Neural crest cell (in vitro differentiated cells): ENCODE measurements around the gene GAS2L1. TPM values are rescaled to one million over a fixed set of nuclear protein-coding genes. Genes with fewer than 3 reads are reported as not detected.

Source experiments
- DNase-seq: peaks from one replicate; pipeline ENCODE4 v3.0.0; 2021; ENCODE audit warnings: low read depth, mixed read lengths, low spot score
- H3K27ac Mint-ChIP-seq: one replicate; pipeline ENCODE4 v1.8.0; 2021; ENCODE audit warnings: mild to moderate bottlenecking, mixed read lengths; ENCODE audit not compliant: unreplicated experiment
- H3K27me3 Mint-ChIP-seq: 2 replicates; pipeline ENCODE4 v1.8.0; 2021; ENCODE audit warnings: low read depth, mild to moderate bottlenecking, mixed read lengths
- H3K36me3 Mint-ChIP-seq: 2 replicates; pipeline ENCODE4 v1.8.0; 2021; ENCODE audit warnings: low read depth, mild to moderate bottlenecking, mixed read lengths
- H3K4me1 Mint-ChIP-seq: 2 replicates; pipeline ENCODE4 v1.8.0; 2021; ENCODE audit warnings: mixed read lengths
- H3K4me3 Mint-ChIP-seq: one replicate; pipeline ENCODE4 v1.8.0; 2021; ENCODE audit warnings: mild to moderate bottlenecking, mixed read lengths
- H3K9me3 Mint-ChIP-seq: 2 replicates; pipeline ENCODE4 v1.8.0; 2021; ENCODE audit warnings: mixed read lengths
- total RNA-seq: library from RNA; stranded (reverse); gene quantifications from 2 replicates; pipeline ENCODE4 v1.2.1, GENCODE V29; 2021
- TF ChIP-seq, protein P1 (sequence below): fragments of 200-600 bp; sonication (generic); conservative IDR thresholded peaks from 2 replicates; pipeline ENCODE4 v1.5.0; 2021; ENCODE audit warnings: antibody characterized with exemption, mild to moderate bottlenecking

The GAS2L1 gene
- total RNA-seq, 1 donor from 2014 or later: 8.9 TPM

DNA sequence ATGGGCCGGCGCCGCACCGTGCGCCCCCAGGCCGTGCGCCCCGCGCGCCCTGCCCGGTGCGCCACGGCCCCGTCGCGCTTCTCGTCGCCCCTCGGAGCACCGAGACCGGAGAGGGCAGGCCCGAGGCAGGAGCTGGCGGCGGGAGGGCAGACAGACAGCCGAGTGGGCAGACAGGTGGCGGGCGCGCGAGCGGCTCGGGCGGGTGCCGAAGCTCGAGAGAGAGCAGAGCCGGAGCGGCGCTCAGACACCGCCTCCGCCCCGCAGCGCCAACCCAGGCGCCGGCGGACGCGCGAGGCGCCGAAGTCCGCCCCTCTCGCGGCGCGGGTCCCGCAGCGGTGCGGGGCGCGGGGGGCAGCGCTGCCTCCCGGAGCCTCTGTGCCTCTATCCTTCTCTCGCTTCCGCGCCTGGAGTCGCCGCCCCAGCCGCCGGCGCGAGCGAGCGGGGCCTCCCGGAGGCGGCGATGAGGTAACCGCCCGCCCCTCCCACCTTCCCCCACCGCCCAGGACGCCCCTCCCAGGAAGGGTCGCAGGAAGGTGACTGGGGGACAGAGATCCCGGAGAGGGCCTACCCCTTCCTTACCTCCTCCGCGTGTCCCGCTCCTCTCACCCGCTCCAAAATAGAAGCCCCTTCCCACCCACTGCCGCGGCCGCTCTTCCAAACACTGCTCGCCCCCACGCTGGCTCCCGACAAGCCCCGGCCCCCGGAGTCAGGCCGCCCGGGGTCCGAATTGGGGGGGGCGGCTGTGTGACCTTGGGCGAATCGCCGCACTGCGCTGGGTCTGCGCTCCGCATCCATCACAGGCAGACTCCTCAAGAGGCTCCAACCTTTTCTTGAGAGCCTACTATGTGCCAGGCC, 9.1 kb downstream of the GAS2L1 start, which contains the start of gene RASL10A:
Gene RASL10A, minus strand, starts transcription at position 412 of the 855 bp plus-strand sequence. CDS start 451 bp downstream, outside the sequence.
- peak within 1 kb of the TSS; percentile 48 for H3K4me3 Mint-ChIP-seq
- H3K36me3 Mint-ChIP-seq: no peaks in the 10 kb centered on the region
- no peaks in the 10 kb centered on the region for H3K9me3 Mint-ChIP-seq
- peaks cover 54% of the 10 kb centered on the region for H3K27me3 Mint-ChIP-seq
- peaks cover 17% of the 10 kb centered on the region for H3K4me1 Mint-ChIP-seq
- no peak within 1 kb of the TSS for H3K27ac Mint-ChIP-seq
- TF ChIP-seq, protein P1, sequence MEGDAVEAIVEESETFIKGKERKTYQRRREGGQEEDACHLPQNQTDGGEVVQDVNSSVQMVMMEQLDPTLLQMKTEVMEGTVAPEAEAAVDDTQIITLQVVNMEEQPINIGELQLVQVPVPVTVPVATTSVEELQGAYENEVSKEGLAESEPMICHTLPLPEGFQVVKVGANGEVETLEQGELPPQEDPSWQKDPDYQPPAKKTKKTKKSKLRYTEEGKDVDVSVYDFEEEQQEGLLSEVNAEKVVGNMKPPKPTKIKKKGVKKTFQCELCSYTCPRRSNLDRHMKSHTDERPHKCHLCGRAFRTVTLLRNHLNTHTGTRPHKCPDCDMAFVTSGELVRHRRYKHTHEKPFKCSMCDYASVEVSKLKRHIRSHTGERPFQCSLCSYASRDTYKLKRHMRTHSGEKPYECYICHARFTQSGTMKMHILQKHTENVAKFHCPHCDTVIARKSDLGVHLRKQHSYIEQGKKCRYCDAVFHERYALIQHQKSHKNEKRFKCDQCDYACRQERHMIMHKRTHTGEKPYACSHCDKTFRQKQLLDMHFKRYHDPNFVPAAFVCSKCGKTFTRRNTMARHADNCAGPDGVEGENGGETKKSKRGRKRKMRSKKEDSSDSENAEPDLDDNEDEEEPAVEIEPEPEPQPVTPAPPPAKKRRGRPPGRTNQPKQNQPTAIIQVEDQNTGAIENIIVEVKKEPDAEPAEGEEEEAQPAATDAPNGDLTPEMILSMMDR: no peak
- no peak for DNase-seq

DNA sequence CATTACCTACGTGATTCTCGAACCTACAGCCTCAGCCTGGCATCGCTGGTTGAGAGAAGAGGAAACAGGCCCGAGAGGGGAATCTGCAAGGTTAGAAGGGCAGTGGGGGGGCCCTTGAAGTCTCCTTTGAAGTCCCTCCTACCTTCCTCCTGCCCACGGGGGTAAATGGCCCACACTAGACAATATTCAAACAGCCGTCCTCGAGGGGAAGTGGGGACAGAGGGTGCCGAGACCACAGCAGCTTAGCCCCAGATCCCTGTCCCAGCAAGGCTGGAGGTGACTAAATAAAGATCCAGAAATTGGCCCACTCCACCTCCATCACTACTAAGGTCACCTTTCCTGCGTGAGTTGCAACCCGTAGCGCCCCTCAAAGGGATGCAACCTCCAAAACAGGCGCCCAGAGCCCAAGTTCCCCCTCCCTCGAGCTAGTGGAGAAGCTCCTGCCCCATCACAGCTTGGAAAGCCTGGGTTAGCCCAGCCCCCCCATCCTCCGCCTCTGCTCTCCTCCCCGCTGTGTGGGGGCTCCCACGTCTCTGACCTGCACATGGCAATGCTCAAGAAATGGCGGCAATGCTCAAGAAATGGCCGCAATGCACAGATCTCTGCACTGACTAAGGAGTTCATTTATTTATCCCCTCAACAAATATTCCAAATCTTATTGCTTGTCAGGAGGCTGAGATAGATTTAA, 9.8 kb downstream of the GAS2L1 start:
- TF ChIP-seq, protein P1: no peak
- no peak for DNase-seq
- Mint-ChIP-seq H3K4me3 (peak overlapping the region; percentile 48), H3K36me3 (no peaks in the 10 kb centered on the region), H3K27ac (no peak overlapping the region), H3K4me1 (peaks cover 14% of the 10 kb centered on the region), H3K9me3 (no peaks in the 10 kb centered on the region), H3K27me3 (peaks cover 51% of the 10 kb centered on the region)

DNA sequence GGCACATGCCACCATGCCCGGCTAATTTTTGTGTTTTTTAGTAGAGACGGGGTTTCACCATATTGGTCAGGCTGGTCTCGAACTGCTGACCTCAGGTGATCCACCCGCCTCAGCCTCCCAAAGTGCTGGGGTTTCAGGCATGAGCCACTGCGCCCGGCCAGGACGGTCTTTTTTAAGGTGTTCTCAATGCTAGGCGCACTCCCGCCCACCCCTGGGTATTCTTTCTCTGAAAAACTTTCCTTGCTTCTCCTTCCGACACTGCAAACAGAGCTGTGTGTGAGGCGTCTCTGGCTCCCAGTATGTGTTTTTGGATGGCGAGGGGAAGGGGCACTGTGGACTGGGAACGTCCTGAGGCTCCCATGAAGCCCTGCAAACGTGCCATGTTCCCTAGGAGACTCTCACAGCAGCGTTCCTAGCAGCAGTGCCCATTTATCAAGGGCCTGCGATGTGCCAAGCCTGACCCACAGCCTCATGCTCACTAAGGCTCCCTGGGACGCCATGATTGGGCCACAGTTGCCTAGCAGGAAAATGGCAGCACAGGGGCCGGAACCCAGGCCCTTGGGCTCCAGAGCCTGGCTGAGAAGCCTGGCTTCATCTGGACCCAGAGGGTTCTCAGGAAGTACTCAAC, 11.5 kb downstream of the GAS2L1 start:
- Mint-ChIP-seq H3K9me3 (no peaks in the 10 kb centered on the region), H3K4me3 (peak overlapping the region; percentile 61), H3K27ac (no peak overlapping the region), H3K4me1 (peaks cover 6% of the 10 kb centered on the region), H3K36me3 (no peaks in the 10 kb centered on the region), H3K27me3 (peaks cover 44% of the 10 kb centered on the region)
- DNase-seq: no peak
- TF ChIP-seq, protein P1: no peak

DNA sequence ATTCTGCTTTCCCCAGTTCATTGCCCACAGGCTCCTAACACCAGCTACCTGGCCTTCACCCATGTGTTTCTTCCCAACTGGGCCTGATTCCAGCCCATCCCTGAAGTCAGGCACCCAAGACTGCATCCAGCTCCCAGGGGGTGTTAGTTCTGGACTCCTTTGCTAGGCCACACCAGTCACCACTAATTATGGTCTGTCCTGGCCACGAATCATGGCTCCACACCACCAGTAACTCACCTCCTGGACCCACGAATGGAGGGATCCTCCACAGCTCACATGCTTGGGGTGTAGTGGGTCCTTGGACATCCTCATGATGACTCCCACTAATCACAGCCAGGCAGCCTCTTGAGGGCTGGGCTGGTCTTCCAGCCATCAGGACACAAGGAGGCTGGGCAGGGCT, 12.6 kb downstream of the GAS2L1 start:
- TF ChIP-seq, protein P1: no peak
- no peaks in the 10 kb centered on the region for H3K9me3 Mint-ChIP-seq
- no peak overlapping the region for H3K4me3 Mint-ChIP-seq
- peaks cover 5% of the 10 kb centered on the region for H3K4me1 Mint-ChIP-seq
- H3K27ac Mint-ChIP-seq: no peak overlapping the region
- no peak for DNase-seq
- H3K27me3 Mint-ChIP-seq: peaks cover 32% of the 10 kb centered on the region
- H3K36me3 Mint-ChIP-seq: no peaks in the 10 kb centered on the region

DNA sequence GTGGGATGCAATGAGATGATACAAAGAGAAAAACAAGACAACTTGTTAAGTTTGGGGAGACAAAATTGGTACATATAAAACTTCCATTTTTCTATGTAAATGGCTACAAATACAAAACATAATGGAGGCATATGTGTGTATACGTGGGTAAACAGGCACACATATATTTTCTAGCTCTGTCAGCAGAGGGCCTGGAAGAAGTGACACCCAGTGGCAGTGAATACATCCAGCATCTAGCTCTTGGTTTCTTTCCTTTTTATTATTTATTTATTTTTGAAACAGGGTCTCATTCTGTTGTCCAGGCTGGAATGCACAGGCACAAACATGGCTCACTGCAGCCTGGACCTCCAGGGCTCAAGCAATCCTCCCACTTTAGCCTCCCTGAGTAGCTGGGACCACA, 14.1 kb downstream of the GAS2L1 start:
- no peaks in the 10 kb centered on the region for H3K36me3 Mint-ChIP-seq

More for the DNA sequence above, 14.1 kb downstream of the GAS2L1 start:
- Mint-ChIP-seq H3K27me3 (peaks cover 24% of the 10 kb centered on the region), H3K4me1 (peaks cover 4% of the 10 kb centered on the region), H3K27ac (no peak overlapping the region), H3K4me3 (no peak overlapping the region), H3K9me3 (no peaks in the 10 kb centered on the region)
- DNase-seq: no peak
- TF ChIP-seq, protein P1: peak; percentile 32
